Measurements from ENCODE around the gene ASPG. TPM values are rescaled to one million over a fixed set of nuclear protein-coding genes. Genes with fewer than 3 reads are reported as not detected.

The ASPG gene
- total RNA-seq, 1 donor from 2014 or later = not detected

DNA sequence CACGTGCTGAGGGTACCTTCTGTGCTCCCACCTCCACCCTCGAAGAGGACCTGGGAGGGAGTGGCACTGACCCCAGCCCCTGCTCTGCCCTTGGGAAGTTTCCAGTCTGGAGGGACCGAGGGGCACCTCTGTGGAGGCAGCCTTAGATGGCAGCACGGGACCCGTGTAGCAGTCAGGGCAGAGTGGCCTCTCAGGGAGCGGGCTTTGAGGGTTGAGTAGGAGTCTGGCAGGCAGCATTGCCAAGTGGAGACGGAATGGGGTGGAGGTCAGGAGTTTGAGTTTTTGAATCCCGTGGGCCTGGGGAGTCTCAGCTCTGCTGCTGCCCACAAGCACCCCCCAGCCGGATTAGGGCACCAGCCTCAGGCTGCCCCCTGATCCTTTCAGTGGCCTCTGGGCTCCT lies 74.5 kb downstream of the ASPG start:
- Histone ChIP-seq H3K36me3 (ENCODE audit: control insufficient read depth, insufficient read depth, low read length) (no peaks in the 10 kb centered on the region), H3K4me3 (ENCODE audit: low read depth, low read length) (no peak overlapping the region), H3K27me3 (ENCODE audit: control insufficient read depth, insufficient read depth, low read length) (no peaks in the 10 kb centered on the region)
- DNase-seq (ENCODE audit: low read depth) = no peak
- TF ChIP-seq, protein P1, sequence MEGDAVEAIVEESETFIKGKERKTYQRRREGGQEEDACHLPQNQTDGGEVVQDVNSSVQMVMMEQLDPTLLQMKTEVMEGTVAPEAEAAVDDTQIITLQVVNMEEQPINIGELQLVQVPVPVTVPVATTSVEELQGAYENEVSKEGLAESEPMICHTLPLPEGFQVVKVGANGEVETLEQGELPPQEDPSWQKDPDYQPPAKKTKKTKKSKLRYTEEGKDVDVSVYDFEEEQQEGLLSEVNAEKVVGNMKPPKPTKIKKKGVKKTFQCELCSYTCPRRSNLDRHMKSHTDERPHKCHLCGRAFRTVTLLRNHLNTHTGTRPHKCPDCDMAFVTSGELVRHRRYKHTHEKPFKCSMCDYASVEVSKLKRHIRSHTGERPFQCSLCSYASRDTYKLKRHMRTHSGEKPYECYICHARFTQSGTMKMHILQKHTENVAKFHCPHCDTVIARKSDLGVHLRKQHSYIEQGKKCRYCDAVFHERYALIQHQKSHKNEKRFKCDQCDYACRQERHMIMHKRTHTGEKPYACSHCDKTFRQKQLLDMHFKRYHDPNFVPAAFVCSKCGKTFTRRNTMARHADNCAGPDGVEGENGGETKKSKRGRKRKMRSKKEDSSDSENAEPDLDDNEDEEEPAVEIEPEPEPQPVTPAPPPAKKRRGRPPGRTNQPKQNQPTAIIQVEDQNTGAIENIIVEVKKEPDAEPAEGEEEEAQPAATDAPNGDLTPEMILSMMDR (IDR thresholded peaks at IDR 0.05; ENCODE audit: insufficient read depth, low read length, poor library complexity, severe bottlenecking) = no peak

DNA sequence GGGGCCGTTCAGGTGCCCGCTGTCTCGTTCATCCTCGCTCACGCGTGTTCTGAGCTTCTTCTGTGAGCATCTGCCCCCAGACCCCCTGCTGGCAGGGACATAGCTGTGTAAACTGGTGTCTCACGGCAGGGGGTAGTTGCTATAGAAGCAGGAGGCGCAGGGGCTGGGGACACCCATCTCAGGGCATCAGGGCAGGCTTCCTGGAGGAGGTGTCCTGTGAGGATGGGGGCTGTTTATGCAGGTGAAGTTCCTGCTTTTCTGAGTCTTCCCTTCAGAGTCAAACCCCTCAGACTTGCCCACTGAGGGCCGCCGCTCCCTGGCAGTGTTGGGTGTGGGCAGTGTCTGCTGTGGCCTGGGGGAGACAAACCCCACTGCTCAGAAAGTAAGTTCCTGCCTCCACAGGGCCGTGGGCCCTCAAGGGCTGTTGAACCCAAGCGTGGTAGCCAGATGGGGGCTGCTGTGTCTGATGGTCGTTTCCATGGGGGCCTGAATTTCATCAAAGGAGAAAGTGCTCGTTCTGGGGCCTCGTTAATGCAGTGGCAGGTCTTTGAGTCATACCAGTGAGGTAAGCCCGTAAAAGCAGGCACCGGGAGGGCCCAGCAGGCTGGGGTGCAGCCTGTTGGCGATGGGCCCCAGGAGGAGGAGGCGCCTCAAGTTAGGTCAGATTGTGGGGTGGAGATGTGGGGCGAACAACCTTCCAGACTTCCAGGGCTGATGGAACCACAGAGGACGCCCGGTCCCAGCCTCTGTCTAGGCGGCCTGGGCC lies 76.3 kb downstream of the ASPG start:
- DNase-seq (ENCODE audit: low read depth) = no peak
- no peak overlapping the region for H3K4me3 ChIP-seq (ENCODE audit: low read depth, low read length)
- H3K27me3 ChIP-seq (ENCODE audit: control insufficient read depth, insufficient read depth, low read length) = no peaks in the 10 kb centered on the region
- TF ChIP-seq, protein P1 (IDR thresholded peaks at IDR 0.05; ENCODE audit: insufficient read depth, low read length, poor library complexity, severe bottlenecking) = no peak
- H3K36me3 ChIP-seq (ENCODE audit: control insufficient read depth, insufficient read depth, low read length) = no peaks in the 10 kb centered on the region

DNA sequence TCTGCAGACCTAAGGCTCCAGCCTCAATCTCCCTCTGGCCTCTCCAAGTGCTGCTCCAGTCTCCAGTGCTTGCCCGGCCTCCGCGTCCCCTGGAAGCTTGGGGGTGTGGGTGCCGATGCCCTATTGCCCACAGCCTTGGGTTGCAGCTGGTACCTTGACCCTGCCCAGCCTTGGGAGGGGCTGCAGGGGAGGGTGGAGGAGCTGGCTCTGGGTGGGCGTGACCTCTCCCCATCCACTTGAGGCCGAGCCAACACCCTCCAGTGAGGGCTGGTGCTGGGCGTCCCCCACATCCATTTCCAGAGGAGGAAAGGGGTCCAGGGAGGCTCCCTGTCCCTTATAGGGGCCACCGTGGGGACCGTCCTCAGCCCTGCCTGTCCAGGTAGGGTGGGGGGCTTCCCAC lies 77.0 kb downstream of the ASPG start:
- Histone ChIP-seq H3K27me3 (ENCODE audit: control insufficient read depth, insufficient read depth, low read length) (no peaks in the 10 kb centered on the region), H3K4me3 (ENCODE audit: low read depth, low read length) (no peak overlapping the region), H3K36me3 (ENCODE audit: control insufficient read depth, insufficient read depth, low read length) (no peaks in the 10 kb centered on the region)
- no peak for DNase-seq (ENCODE audit: low read depth)
- TF ChIP-seq, protein P1 (IDR thresholded peaks at IDR 0.05; ENCODE audit: insufficient read depth, low read length, poor library complexity, severe bottlenecking) = no peak

DNA sequence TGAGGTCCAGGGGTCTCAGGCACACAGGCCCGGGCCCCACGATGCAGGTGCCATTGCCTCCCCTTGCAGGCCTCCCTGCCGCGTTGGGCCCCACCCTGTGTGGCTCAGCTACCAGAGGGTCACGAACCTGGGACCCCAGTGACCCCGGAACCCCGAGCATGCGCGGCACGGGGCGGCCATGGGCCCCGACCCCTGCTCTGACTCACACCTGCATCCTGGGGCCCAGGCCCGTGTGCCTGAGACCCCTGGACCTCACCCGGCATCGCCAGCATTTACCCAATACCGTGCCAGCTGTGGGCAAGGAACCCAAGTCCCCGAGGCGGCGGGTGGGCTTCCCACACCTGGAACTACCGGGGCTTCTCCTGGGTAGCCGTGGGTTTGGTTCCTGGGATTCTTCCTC lies 78.0 kb downstream of the ASPG start:
- Histone ChIP-seq H3K36me3 (ENCODE audit: control insufficient read depth, insufficient read depth, low read length) (no peaks in the 10 kb centered on the region), H3K27me3 (ENCODE audit: control insufficient read depth, insufficient read depth, low read length) (no peaks in the 10 kb centered on the region), H3K4me3 (ENCODE audit: low read depth, low read length) (no peak overlapping the region)
- TF ChIP-seq, protein P1 (IDR thresholded peaks at IDR 0.05; ENCODE audit: insufficient read depth, low read length, poor library complexity, severe bottlenecking) = no peak
- no peak for DNase-seq (ENCODE audit: low read depth)

DNA sequence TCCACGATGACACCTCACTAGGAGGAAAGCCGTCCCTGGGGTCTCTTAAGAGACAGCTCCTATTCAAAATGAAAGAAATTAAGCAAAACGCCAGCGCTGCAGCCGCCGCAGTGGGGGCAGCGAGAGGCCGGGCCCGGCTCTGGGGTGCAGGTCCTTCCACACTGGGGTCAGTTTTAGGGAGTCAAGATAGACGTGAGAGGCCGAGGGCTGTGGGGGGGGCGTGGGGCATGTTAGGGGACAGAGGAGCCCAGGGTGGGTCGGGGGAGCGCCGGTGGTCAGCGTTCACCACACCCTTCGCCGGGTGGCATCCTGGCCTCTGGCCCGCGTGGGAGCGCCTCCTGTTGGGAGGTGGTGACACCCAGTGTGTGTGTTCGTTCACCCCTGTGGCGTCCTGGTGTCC lies 78.5 kb downstream of the ASPG start:
- TF ChIP-seq, protein P1 (IDR thresholded peaks at IDR 0.05; ENCODE audit: insufficient read depth, low read length, poor library complexity, severe bottlenecking) = no peak
- Histone ChIP-seq H3K36me3 (ENCODE audit: control insufficient read depth, insufficient read depth, low read length) (no peaks in the 10 kb centered on the region), H3K27me3 (ENCODE audit: control insufficient read depth, insufficient read depth, low read length) (peaks cover under 1% of the 10 kb centered on the region), H3K4me3 (ENCODE audit: low read depth, low read length) (no peak overlapping the region)
- no peak for DNase-seq (ENCODE audit: low read depth)

DNA sequence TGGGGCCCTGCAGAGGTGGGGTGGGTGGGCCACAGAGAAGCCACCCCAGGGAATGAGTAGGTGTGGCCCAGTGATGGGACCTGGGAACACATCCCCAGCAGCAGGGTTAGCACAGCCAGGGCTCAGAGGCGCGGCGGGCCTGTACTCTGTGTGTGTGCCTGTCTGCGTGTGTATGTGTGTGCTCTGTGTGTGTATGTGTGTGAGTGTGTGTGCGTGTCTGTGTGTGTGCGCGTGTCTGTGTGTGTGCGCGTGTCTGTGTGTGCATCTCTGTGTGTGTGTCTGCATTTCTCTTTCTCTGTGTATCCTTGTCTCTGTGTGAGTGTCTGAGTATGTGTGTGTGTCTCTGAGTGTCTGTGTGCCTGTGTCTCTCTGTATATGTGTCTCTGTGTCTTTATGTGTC lies 79.0 kb downstream of the ASPG start:
- H3K4me3 ChIP-seq (ENCODE audit: low read depth, low read length) = no peak overlapping the region
- H3K36me3 ChIP-seq (ENCODE audit: control insufficient read depth, insufficient read depth, low read length) = no peaks in the 10 kb centered on the region
- peaks cover 2% of the 10 kb centered on the region for H3K27me3 ChIP-seq (ENCODE audit: control insufficient read depth, insufficient read depth, low read length)
- TF ChIP-seq, protein P1 (IDR thresholded peaks at IDR 0.05; ENCODE audit: insufficient read depth, low read length, poor library complexity, severe bottlenecking) = no peak
- DNase-seq (ENCODE audit: low read depth) = no peak
